ENCODE results near the gene SAMHD1. TPM values are rescaled to one million over a fixed set of nuclear protein-coding genes. Genes with fewer than 3 reads are reported as not detected.

The SAMHD1 gene
- total and polyA plus RNA-seq, 2 of the 8 experiments (the other 6 are each of a cell fraction or from before 2014, with no cell fraction given), result 22.0 to 37.1 TPM

DNA sequence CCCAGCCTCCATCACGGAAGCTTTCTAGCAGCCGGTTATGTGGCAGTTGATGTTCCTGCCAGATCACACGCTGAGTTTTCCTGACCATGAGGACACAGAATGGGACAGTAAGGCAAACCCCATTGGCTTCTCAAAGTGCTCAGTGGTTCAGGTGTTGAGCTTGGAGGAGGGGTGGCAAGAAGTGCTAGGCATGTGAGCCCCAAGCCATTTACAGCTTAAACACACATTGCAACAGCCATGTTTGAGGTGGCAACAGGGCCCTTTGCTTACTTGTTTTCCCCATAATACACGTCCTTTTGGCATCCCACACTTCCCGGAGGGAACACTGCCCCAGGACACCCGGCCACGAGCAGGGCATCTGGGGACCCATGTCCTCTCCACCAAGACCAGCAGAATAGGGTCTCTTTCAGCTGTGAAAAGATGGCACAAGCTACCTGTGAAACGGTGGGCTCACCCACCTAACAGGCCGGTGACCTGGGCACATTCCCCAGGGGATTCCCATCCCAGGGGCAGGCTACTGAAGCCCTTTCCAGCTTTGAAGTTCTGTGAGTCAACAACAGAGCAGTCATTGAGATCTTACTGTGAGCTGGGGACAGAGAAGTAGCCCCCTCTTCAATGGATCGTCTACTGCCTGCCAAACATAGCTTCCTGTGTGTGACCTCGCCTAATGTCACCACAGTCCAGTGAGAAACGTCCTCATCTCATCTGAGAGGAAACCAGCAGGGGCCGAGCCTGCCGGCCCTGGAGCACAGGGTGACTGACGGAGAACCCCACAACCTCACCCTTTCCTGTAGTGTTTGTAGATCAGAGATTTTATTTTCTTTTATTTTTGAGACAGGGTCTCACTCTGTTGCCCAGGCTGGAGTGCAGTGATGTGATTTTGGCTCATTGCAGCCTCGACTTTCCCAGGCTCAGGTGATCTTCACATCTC, 79.6 kb downstream of the SAMHD1 start:
- CTCF ChIA-PET (ENCODE audit: partially characterized antibody), result interaction anchor here (0.5 to 5.0 kb wide), 14 partner anchors 7 to 138 kb away, joined by 3 to 26 read pairs (median 4); no protein-coding TSS in a partner anchor
- H3K9me3 ChIP-seq (ENCODE audit: insufficient read depth in 2 of 2, low read depth in 1 of 2, low read length in 1 of 2), result no peaks in the 10 kb centered on the region
- no peaks in the 10 kb centered on the region for H4K20me1 ChIP-seq (replicated peaks in 1 of 2; ENCODE audit: control insufficient read depth in 1 of 2, insufficient read depth in 2 of 2, low read length in 2 of 2)

More for the DNA sequence above, 79.6 kb downstream of the SAMHD1 start:
- Histone ChIP-seq H3K9ac (replicated peaks in 1 of 4; ENCODE audit: extremely low read depth in 1 of 4, low read depth in 3 of 4, low read length in 3 of 4) (no peak overlapping the region), H3K27me3 (replicated peaks in 1 of 4; ENCODE audit: control insufficient read depth in 3 of 4, extremely low read depth in 1 of 4, insufficient read depth in 3 of 4, low read length in 3 of 4) (0 out of 7 replicates have a peak, but pooled peaks cover 0 to under 1% (median 0%) of the 10 kb centered on the region in 4 experiments), H3K56ac (replicated peaks; ENCODE audit: insufficient read length, low read depth, low read length) (no peak overlapping the region), H3K23me2 (ENCODE audit: low read depth, low read length) (no peaks in the 10 kb centered on the region), H2BK12ac (ENCODE audit: low read depth, low read length) (no peak overlapping the region), H3K4me3 (ENCODE audit: extremely low read depth in 1 of 4, insufficient read depth in 2 of 4, low read depth in 3 of 4, low read length in 4 of 4) (no peak overlapping the region), H3K79me2 (ENCODE audit: control insufficient read depth in 1 of 2, insufficient read depth in 2 of 2, low read length in 2 of 2) (no peaks in the 10 kb centered on the region), H3K14ac (ENCODE audit: insufficient read length) (no peak overlapping the region), H3K4ac (replicated peaks; ENCODE audit: insufficient read length, low read depth, low read length) (no peak overlapping the region), H2BK5ac (ENCODE audit: low read depth, low read length) (no peak overlapping the region), H2BK120ac (replicated peaks; ENCODE audit: low read depth, low read length) (no peak overlapping the region), H3K23ac (ENCODE audit: insufficient read length) (no peak overlapping the region), H2AFZ (ENCODE audit: low read length) (no peak overlapping the region), H2BK15ac (ENCODE audit: low read length) (peak overlapping the region; percentile 31; the same call in 1 of the 2 replicates), H2BK20ac (ENCODE audit: low read length) (no peak overlapping the region), H3K36me3 (ENCODE audit: control insufficient read depth in 2 of 4, insufficient read depth in 4 of 4, low read length in 3 of 4) (no peaks in the 10 kb centered on the region), H3K4me2 (ENCODE audit: insufficient read depth in 1 of 2, low read depth in 2 of 2, low read length in 2 of 2) (no peak overlapping the region), H3K27ac (ENCODE audit: low read depth, low read length) (no peak overlapping the region), H3K4me1 (replicated peaks in 1 of 4; ENCODE audit: control insufficient read depth in 3 of 4, insufficient read depth in 4 of 4, low read length in 3 of 4) (no peaks in the 10 kb centered on the region; a peak in 2 of 7 replicates), H4K91ac (replicated peaks; ENCODE audit: insufficient read length, low read length) (no peak overlapping the region), H4K8ac (ENCODE audit: extremely low read depth, insufficient read depth, low read length) (no peak overlapping the region; the same call in 1 of the 2 replicates), H4K5ac (ENCODE audit: insufficient read length, low read depth, low read length) (no peak overlapping the region), H3K18ac (ENCODE audit: extremely low read depth, low read length) (no peak overlapping the region), H3K79me1 (ENCODE audit: low read depth, low read length) (no peaks in the 10 kb centered on the region), H2AK5ac (ENCODE audit: low read depth, low read length) (no peak overlapping the region)
- TF ChIP-seq BRCA1 (IDR thresholded peaks at IDR 0.05; ENCODE audit: low read depth, low read length) (no peak), SIRT6 (IDR thresholded peaks at IDR 0.05; ENCODE audit: low read length) (no peak)
- 94% methylated on average over 16 of the region's 16 CpGs; no CpG with 5 or more reads in 1 of the 2 experiments for WGBS, 2 experiments (ENCODE audit: extremely low coverage in 1 of 2, insufficient coverage in 1 of 2, insufficient read length in 1 of 2, insufficient replicate concordance in 2 of 2, low coverage in 1 of 2, low lambda C conversion rate in 2 of 2, missing lambda C conversion rate in 1 of 2)
- DNase-seq (ENCODE audit: low read depth in 1 of 2, low spot score in 2 of 2), result no peak
- FAIRE-seq, result no peak
- POLR2A ChIA-PET (ENCODE audit: partially characterized antibody), result interaction anchor here (1.0 to 1.2 kb wide), 2 partner anchors 10 to 17 kb away, joined by 4 to 5 read pairs; no protein-coding TSS in a partner anchor
